GM23338 (cell line): Measurements from ENCODE around the gene UBAP2. TPM values are rescaled to one million over a fixed set of nuclear protein-coding genes. Genes with fewer than 3 reads are reported as not detected.

Experiments
- ATAC-seq: fragments of 200-7000 bp; cut with Tn5 transposase; 3 replicates; pipeline ENCODE4 v1.9.1; 2020
- DNase-seq: peaks from one replicate; pipeline ENCODE4 v3.0.0-alpha.2; 2015; ENCODE audit warnings: low spot score
- H2AFZ ChIP-seq: fragments of 200-600 bp; sonication (generic); 2 replicates; pipeline ENCODE4 v1.8.0; 2016; ENCODE audit warnings: antibody characterized with exemption, mild to moderate bottlenecking, moderate library complexity
- H3F3A ChIP-seq: fragments of 200-600 bp; sonication (generic); replicated peaks from 2 replicates; pipeline ENCODE4 v1.8.0; 2017; ENCODE audit warnings: antibody characterized with exemption, mixed run types, low read depth
- H3K27ac ChIP-seq: fragments of 200-600 bp; sonication (generic); 2 replicates; pipeline ENCODE4 v1.6.1; 2016; ENCODE audit warnings: low read depth
- H3K27me3 ChIP-seq: fragments of 200-600 bp; sonication (generic); 2 replicates; pipeline ENCODE4 v1.8.0; 2016; ENCODE audit warnings: mild to moderate bottlenecking, mixed run types, moderate library complexity; ENCODE audit not compliant: insufficient read depth
- H3K36me3 ChIP-seq: fragments of 200-600 bp; sonication (generic); 2 replicates; pipeline ENCODE4 v1.8.0; 2016; ENCODE audit warnings: mild to moderate bottlenecking; ENCODE audit not compliant: insufficient read depth
- H3K4me1 ChIP-seq: fragments of 200-600 bp; sonication (generic); 2 replicates; pipeline ENCODE4 v1.8.0; 2016; ENCODE audit warnings: mild to moderate bottlenecking, moderate library complexity; ENCODE audit not compliant: insufficient read depth
- H3K4me2 ChIP-seq: fragments of 200-600 bp; sonication (generic); 2 replicates; pipeline ENCODE4 v1.7.1; 2017; ENCODE audit warnings: mixed run types
- H3K4me3 ChIP-seq: fragments of 200-600 bp; sonication (generic); 2 replicates; pipeline ENCODE4 v1.6.1; 2016; ENCODE audit warnings: mixed run types
- H3K79me2 ChIP-seq: fragments of 200-600 bp; sonication (generic); replicated peaks from 2 replicates; pipeline ENCODE4 v1.8.0; 2017; ENCODE audit warnings: mild to moderate bottlenecking; ENCODE audit not compliant: insufficient read depth
- H3K9me2 ChIP-seq: fragments of 200-600 bp; sonication (generic); 2 replicates; pipeline ENCODE4 v1.8.0; 2017; ENCODE audit not compliant: insufficient read depth
- H4K20me1 ChIP-seq: fragments of 200-600 bp; sonication (generic); replicated peaks from 2 replicates; pipeline ENCODE4 v1.8.0; 2017; ENCODE audit warnings: mild to moderate bottlenecking; ENCODE audit not compliant: insufficient read depth
- H3K27ac Mint-ChIP-seq: 2 replicates; pipeline ENCODE4 v1.8.0; 2020; ENCODE audit warnings: inconsistent platforms, mild to moderate bottlenecking, moderate library complexity, mixed read lengths
- H3K27me3 Mint-ChIP-seq: 3 replicates; pipeline ENCODE4 v1.8.0; 2022; ENCODE audit warnings: low read depth, mild to moderate bottlenecking, moderate library complexity, mixed read lengths, inconsistent platforms; ENCODE audit not compliant: insufficient read depth, poor library complexity
- H3K36me3 Mint-ChIP-seq: 3 replicates; pipeline ENCODE4 v1.8.0; 2021; ENCODE audit warnings: low read depth, mild to moderate bottlenecking, inconsistent platforms, moderate library complexity, mixed read lengths
- H3K4me1 Mint-ChIP-seq: 3 replicates; pipeline ENCODE4 v1.8.0; 2020; ENCODE audit warnings: mild to moderate bottlenecking, inconsistent platforms, mixed read lengths
- H3K4me3 Mint-ChIP-seq: 3 replicates; pipeline ENCODE4 v1.8.0; 2021; ENCODE audit warnings: moderate library complexity, mild to moderate bottlenecking, inconsistent platforms, mixed read lengths
- H3K9me3 Mint-ChIP-seq: 3 replicates; pipeline ENCODE4 v1.8.0; 2020; ENCODE audit warnings: moderate library complexity, mild to moderate bottlenecking, inconsistent platforms, mixed read lengths
- EZH2phosphoT487 ChIP-seq: fragments of 200-600 bp; sonication (generic); IDR thresholded peaks from one replicate; pipeline ENCODE4 v1.8.1; 2018; ENCODE audit warnings: antibody characterized with exemption; ENCODE audit not compliant: unreplicated experiment
- POLR2AphosphoS5 ChIP-seq: IDR thresholded peaks from 2 replicates; pipeline ENCODE4 v1.6.1; 2016; ENCODE audit warnings: antibody characterized with exemption, low read depth
- ZNF331 ChIP-seq: fragments of 250-450 bp; sonication (Bioruptor Pico); IDR thresholded peaks from 2 replicates; pipeline ENCODE4 v1.5.0; 2020; ENCODE audit warnings: low read depth, mild to moderate bottlenecking, moderate library complexity
- polyA plus RNA-seq: library from polyadenylated mRNA; unstranded; fragments of >200 nt; fragmentation: Nextera tagmentation; extraction: Ambion mirVana; gene quantifications from 2 replicates; pipeline ENCODE4 v1.2.1, GENCODE V29; 2016
- total RNA-seq: library from RNA; depleted of rRNA; stranded (reverse); fragments of >200 nt; shearing (Covaris generic); gene quantifications from 2 replicates; pipeline ENCODE4 v1.2.3, GENCODE V29; 2014
- TF ChIP-seq, protein P1 (sequence below): IDR thresholded peaks from one replicate; pipeline ENCODE4 v1.6.1; 2018; ENCODE audit warnings: antibody characterized with exemption; ENCODE audit not compliant: unreplicated experiment
- TF ChIP-seq, protein P2 (sequence below): fragments of 250-450 bp; sonication (Bioruptor Pico); IDR thresholded peaks from 2 replicates; pipeline ENCODE4 v1.5.0; 2020; ENCODE audit warnings: mild to moderate bottlenecking, moderate library complexity
- TF ChIP-seq, protein P3 (sequence below): IDR thresholded peaks from 2 replicates; pipeline ENCODE4 v1.6.1; 2016; ENCODE audit warnings: antibody characterized with exemption

Gene UBAP2
- total and polyA plus RNA-seq, 2 experiments from 2014 or later: 47.4 to 56.4 TPM

- TF ChIP-seq, protein P1, sequence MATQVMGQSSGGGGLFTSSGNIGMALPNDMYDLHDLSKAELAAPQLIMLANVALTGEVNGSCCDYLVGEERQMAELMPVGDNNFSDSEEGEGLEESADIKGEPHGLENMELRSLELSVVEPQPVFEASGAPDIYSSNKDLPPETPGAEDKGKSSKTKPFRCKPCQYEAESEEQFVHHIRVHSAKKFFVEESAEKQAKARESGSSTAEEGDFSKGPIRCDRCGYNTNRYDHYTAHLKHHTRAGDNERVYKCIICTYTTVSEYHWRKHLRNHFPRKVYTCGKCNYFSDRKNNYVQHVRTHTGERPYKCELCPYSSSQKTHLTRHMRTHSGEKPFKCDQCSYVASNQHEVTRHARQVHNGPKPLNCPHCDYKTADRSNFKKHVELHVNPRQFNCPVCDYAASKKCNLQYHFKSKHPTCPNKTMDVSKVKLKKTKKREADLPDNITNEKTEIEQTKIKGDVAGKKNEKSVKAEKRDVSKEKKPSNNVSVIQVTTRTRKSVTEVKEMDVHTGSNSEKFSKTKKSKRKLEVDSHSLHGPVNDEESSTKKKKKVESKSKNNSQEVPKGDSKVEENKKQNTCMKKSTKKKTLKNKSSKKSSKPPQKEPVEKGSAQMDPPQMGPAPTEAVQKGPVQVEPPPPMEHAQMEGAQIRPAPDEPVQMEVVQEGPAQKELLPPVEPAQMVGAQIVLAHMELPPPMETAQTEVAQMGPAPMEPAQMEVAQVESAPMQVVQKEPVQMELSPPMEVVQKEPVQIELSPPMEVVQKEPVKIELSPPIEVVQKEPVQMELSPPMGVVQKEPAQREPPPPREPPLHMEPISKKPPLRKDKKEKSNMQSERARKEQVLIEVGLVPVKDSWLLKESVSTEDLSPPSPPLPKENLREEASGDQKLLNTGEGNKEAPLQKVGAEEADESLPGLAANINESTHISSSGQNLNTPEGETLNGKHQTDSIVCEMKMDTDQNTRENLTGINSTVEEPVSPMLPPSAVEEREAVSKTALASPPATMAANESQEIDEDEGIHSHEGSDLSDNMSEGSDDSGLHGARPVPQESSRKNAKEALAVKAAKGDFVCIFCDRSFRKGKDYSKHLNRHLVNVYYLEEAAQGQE: no peak
- TF ChIP-seq ZNF331 (CRISPR knock-in tag) (no peak), POLR2AphosphoS5 (no peak), EZH2phosphoT487 (no peak)
- TF ChIP-seq, protein P2, sequence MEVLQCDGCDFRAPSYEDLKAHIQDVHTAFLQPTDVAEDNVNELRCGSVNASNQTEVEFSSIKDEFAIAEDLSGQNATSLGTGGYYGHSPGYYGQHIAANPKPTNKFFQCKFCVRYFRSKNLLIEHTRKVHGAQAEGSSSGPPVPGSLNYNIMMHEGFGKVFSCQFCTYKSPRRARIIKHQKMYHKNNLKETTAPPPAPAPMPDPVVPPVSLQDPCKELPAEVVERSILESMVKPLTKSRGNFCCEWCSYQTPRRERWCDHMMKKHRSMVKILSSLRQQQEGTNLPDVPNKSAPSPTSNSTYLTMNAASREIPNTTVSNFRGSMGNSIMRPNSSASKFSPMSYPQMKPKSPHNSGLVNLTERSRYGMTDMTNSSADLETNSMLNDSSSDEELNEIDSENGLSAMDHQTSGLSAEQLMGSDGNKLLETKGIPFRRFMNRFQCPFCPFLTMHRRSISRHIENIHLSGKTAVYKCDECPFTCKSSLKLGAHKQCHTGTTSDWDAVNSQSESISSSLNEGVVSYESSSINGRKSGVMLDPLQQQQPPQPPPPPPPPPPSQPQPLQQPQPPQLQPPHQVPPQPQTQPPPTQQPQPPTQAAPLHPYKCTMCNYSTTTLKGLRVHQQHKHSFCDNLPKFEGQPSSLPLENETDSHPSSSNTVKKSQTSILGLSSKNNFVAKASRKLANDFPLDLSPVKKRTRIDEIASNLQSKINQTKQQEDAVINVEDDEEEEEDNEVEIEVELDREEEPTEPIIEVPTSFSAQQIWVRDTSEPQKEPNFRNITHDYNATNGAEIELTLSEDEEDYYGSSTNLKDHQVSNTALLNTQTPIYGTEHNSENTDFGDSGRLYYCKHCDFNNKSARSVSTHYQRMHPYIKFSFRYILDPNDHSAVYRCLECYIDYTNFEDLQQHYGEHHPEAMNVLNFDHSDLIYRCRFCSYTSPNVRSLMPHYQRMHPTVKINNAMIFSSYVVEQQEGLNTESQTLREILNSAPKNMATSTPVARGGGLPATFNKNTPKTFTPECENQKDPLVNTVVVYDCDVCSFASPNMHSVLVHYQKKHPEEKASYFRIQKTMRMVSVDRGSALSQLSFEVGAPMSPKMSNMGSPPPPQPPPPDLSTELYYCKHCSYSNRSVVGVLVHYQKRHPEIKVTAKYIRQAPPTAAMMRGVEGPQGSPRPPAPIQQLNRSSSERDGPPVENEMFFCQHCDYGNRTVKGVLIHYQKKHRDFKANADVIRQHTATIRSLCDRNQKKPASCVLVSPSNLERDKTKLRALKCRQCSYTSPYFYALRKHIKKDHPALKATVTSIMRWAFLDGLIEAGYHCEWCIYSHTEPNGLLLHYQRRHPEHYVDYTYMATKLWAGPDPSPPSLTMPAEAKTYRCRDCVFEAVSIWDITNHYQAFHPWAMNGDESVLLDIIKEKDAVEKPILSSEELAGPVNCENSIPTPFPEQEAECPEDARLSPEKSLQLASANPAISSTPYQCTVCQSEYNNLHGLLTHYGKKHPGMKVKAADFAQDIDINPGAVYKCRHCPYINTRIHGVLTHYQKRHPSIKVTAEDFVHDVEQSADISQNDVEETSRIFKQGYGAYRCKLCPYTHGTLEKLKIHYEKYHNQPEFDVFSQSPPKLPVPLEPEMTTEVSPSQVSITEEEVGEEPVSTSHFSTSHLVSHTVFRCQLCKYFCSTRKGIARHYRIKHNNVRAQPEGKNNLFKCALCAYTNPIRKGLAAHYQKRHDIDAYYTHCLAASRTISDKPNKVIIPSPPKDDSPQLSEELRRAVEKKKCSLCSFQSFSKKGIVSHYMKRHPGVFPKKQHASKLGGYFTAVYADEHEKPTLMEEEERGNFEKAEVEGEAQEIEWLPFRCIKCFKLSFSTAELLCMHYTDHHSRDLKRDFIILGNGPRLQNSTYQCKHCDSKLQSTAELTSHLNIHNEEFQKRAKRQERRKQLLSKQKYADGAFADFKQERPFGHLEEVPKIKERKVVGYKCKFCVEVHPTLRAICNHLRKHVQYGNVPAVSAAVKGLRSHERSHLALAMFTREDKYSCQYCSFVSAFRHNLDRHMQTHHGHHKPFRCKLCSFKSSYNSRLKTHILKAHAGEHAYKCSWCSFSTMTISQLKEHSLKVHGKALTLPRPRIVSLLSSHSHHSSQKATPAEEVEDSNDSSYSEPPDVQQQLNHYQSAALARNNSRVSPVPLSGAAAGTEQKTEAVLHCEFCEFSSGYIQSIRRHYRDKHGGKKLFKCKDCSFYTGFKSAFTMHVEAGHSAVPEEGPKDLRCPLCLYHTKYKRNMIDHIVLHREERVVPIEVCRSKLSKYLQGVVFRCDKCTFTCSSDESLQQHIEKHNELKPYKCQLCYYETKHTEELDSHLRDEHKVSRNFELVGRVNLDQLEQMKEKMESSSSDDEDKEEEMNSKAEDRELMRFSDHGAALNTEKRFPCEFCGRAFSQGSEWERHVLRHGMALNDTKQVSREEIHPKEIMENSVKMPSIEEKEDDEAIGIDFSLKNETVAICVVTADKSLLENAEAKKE: no peak
Measured at GRCh38 chr9:33952066-33952465, 96.6 kb downstream of the UBAP2 start (continued).

- peaks cover 69% of the 10 kb centered on the region for H3K36me3 Mint-ChIP-seq
- no peaks in the 10 kb centered on the region for H3K4me1 Mint-ChIP-seq
- no peak overlapping the region for H3K27ac Mint-ChIP-seq
- Histone ChIP-seq H3F3A (no peaks in the 10 kb centered on the region), H3K36me3 (peaks cover 33% of the 10 kb centered on the region; the same call in 1 of the 2 replicates), H3K4me2 (no peak overlapping the region), H3K27me3 (no peaks in the 10 kb centered on the region), H3K4me1 (no peaks in the 10 kb centered on the region), H3K79me2 (peaks cover 6% of the 10 kb centered on the region), H2AFZ (no peak overlapping the region), H3K9me2 (no peaks in the 10 kb centered on the region), H3K4me3 (no peak overlapping the region), H4K20me1 (peaks cover 9% of the 10 kb centered on the region; the same call in 1 of the 2 replicates), H3K27ac (peak overlapping the region; percentile 62; the same call in 1 of the 2 replicates)
- DNase-seq: no peak
- no peak overlapping the region for H3K4me3 Mint-ChIP-seq
- no peaks in the 10 kb centered on the region for H3K9me3 Mint-ChIP-seq
- ATAC-seq: no peak
- peaks cover 4% of the 10 kb centered on the region for H3K27me3 Mint-ChIP-seq
- TF ChIP-seq, protein P3, sequence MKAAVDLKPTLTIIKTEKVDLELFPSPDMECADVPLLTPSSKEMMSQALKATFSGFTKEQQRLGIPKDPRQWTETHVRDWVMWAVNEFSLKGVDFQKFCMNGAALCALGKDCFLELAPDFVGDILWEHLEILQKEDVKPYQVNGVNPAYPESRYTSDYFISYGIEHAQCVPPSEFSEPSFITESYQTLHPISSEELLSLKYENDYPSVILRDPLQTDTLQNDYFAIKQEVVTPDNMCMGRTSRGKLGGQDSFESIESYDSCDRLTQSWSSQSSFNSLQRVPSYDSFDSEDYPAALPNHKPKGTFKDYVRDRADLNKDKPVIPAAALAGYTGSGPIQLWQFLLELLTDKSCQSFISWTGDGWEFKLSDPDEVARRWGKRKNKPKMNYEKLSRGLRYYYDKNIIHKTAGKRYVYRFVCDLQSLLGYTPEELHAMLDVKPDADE: no peak
Measured at GRCh38 chr9:33950371-33950770, 98.3 kb downstream of the UBAP2 start.
